ENCODE data around the gene SIGLEC8.
"Not testable (repeated sequence)": the region's sequence is repeated elsewhere in the genome, so short reads cannot be mapped to it uniquely, and the experiment has no call there.

Gene SIGLEC8

DNA sequence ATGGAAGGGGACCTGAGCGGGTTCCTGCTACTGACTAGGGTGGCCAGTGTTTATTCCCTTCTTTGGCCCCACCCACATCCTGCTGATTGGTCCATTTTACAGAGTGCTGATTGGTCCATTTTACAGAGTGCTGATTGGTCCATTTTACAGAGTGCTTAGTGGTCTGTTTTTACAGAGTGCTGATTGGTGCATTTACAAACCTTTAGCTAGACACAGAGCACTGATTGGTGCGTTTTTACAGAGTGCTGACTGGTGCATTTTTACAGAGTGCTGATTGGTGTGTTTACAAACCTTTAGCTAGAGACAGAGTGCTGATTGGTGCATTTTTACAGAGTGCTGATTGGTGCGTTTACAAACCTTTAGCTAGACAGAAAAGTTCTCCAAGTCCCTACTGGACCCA, 10.7 kb downstream of the SIGLEC8 start:
- not testable (repeated sequence) for DNase-seq (ENCODE audit: low read depth)

DNA sequence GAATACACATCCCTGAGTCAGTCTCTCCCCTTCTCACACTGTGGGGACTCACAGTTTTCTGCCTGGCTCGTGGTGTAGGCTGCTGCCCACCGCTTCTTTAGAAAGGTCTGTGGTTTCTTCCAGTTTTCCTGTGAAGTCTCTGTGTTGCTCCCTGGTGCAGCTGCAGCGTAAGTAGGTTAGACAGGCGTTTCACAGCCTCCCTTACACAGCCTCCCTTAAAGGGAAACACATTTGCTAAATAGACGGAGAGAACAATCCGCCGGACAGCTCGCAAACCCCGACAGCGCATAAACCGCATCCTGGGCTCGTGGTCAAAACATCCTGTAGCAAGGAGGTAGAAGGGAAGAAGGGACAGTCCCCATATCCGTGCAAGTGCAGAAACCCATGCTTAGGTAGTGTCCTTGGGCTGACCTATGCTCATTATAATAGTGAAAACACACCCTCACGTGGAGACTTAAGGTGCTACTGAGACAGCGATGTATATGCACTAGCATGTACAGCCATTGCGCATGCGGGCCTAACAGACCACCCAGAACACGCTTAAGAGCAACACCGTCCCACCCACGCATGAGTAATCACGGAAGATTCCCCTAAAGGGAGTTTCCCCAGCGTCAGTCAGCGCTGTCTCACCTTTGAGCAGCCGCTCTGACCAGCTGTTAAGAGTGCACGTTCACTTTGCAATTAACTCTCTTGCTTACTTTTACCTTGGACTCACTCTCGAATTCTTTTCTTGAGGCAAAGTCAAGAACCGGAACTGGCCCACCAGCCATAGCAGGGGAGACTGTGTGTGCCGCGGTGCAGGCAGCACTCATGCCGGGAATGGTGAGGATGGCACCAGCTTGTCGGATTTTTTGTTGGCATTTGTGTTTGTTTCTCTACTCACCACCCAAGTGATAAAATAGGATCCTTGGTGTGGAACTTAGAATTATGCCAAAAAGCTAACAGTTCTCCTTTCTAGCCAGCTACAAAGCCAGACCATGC, 16.6 kb downstream of the SIGLEC8 start:
- DNase-seq (ENCODE audit: low read depth) = peak; percentile 43

DNA sequence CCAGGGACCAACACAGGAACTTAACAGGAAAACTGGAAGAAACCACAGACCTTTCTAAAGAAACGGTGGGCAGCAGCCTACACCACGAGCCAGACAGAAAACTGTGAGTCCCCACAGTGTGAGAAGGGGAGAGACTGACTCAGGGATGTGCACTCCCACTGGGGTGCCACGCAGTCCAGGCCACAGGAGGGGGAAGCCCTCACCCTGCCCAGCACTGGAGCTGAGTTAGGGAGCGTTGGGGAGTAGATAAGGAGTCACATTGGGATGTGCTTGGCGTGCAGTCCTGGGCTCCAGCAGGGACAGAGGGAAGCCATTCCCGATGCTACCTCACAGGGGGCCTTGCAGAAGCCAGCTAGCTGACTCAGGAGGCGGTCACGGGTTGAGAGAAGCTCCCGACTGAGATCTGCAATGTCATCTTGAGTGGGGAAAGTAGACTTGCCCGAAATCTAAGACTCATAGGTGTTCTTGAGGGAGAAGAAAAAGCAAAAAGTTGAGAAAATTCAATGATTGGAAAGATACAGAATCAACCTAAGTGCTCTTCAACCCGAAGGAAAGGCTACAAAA, 17.3 kb downstream of the SIGLEC8 start:
- DNase-seq (ENCODE audit: low read depth) = no peak

DNA sequence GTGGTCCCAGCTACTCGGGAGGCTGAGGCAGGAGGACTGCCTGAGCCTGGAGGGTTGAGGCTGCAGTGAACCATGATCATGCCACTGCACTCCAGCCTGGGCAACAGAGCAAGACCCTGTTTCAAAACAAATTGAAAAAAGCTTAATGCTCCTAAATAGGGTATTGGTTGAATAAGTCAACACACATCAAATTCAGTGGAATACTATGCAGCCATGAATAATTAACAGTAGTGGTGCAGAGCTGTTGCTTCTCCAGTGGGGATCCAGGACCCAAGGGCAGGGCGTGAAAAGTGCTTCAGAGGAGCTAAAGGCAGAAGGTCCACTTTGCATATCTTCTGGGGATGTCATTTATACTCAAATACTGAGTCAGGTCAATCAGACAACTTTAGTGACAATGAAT, 18.2 kb downstream of the SIGLEC8 start:
- no peak for DNase-seq (ENCODE audit: low read depth)

DNA sequence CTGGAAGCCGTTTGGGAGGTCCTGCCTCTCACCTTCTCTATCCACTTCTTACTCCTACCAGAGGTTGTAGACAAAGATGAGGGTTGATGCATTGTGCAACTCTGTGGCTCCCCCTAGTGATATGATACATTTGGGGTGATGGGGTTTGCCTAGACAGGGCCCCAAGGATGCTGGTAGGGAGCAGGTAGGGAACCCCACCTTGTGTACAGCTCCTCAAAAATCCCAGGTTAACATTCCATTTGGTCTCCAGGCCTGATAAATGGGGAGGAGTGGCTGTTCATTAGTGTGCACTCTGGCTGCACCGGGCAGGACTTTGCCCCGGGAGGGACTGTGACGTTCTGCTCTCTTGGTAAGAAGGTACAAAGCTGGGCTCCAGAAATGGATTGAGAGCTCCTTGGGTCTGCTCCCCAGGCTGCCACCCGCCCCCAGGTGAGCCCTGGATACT, 19.2 kb downstream of the SIGLEC8 start:
- no peak for DNase-seq (ENCODE audit: low read depth)

DNA sequence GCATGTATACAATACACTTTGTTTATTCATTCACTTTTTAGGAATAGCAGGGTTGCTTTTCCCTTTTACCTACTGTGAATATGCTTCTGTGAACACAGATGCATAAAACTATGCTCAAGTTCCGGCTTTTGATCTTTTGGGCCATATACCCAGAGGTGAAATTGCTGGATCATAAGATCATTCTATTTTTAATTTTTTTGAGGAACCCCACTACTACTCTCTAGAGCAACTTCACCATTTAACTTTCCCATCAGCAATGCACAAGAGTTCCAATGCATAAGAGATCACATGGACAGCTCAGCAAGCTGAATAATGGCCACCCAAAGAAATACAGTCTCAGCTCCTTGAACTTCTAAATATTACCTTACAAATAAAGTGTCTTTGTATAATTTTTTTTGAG, 23.8 kb downstream of the SIGLEC8 start:
- no peak for DNase-seq (ENCODE audit: low read depth)

DNA sequence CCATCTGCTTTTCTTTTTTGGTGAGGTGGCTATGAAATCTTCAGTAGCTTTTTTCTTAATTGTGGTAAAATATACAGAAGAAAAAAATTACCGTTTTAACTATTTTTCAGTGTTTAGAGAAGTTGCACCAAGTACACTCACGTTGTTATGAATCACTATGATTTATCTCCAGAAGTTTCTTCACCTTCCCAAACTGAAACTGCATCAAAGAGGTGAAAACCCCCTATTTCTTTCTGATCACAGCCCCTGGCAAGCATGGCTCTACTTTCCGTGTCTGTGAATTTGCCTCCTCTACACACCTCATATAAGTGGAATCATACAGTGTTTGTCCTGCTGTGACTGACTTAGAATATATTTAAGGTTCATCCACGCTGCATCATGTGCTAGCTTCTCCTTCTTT, 25.2 kb downstream of the SIGLEC8 start:
- DNase-seq (ENCODE audit: low read depth) = no peak

DNA sequence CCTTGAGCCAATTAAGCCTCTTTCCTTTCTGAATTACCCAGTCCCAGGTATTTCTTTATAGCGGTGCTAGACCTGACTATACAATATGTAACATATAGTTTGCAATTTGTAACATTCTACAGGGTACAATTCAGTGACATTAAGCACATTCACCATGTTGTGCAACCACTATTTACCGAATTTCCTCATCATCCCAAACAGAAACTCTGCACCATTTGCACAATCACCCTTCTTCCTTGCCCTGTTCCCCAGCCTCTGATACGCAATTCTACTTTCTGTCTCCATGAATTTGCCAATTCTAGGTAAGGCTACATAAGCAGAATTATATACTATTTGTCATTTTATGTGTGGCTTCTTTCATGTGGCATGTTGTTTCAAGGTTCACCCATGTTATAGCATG, 27.1 kb downstream of the SIGLEC8 start:
- DNase-seq (ENCODE audit: low read depth) = no peak

DNA sequence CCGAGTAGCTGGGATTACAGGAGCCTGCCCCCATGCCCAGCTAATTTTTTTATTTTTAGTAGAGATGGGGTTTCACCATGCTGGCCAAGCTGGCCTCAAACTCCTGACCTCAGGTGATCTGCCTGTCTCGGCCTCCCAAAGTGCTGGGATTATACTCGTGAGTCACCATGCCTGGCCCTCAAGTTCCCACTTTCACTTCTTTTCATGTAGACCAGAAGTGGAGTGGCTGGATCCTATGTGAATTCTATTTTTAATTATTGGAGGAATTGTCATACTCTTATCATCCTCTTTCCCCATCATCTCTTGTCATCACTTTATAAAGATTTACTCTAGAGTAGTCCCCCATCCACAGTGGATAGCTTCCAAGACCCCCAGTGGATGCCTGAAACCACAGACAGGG, 28.0 kb downstream of the SIGLEC8 start:
- no peak for DNase-seq (ENCODE audit: low read depth)

DNA sequence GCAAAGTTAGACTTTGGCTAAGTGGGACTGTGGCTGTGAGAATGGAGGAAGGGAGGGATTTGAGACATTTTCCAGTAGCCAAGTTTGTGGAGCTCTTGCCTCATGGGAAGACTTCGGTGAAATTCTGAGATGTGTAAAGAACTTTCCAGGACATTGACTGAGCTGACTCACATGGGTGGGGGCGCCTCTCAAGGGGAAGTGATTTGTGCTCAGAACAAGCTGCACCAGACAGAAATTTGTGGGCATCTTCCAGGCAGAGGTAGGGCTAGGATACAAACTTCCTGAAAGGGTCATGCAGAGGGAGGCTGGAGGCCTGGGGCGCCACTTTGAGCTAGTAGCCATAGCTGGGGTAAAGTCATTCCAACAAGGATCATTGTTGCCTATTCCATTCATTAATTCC, 31.1 kb downstream of the SIGLEC8 start:
- DNase-seq (ENCODE audit: low read depth) = no peak

DNA sequence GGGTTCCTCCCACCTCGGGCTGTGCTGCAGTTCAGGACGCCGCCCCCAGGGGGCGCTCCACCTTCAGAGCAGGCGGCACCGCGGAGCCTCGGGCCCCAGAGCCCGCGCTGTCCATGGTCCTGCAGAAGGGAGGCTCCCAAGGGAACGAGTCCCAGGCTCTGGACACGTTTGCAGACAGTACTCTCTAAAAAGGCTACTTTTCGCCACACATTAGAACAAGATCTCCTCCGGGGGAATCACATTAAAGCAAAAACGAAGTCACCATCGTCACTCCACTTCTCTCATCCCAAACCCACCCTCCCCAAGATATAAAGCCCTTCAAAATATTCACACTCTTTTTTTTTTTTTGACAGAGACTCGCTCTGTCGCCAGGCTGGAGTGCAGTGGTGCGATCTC, 36.2 kb downstream of the SIGLEC8 start:
- peak; percentile 59 for DNase-seq (ENCODE audit: low read depth)

DNA sequence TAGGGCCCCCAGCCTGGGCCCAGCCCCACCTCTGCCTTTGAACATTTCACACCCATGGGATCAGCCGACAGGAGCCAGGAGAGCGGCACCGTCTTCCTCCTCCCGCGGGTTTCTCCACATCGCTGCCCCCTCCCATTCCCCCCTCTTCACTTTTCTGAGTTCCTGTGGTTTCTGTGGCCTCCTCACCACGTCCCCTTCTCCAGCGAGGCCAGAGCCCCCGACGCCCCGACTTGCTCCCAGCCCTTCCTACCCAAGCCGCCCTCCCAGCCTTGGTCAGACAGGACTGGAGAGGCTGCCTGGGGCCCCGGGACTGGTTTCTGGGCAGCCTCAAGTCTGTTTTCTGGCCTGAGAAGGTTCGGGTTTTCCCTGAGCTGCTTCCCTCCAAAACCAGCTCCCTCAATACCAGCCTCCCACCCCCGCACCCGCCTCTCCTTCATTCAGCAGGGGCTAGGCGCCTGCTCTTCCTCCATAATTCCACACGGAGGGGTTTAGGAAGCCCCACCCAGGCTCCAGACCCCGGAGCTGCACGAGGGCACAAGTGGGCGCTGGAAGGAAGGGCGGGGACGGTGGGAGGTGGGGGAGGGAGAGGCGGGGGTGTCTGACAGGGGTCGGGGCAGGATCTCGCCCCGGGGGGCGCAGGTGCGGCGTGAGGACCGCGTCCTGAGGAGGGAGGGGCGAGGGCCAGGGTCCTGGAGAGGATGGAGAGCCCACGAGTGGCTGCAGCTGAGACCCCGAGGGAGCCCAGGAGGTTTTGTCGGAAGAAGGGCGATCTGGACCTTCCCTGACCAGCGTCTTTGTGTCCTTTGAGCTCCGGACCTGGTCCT, 36.8 kb downstream of the SIGLEC8 start:
- no peak for DNase-seq (ENCODE audit: low read depth)

DNA sequence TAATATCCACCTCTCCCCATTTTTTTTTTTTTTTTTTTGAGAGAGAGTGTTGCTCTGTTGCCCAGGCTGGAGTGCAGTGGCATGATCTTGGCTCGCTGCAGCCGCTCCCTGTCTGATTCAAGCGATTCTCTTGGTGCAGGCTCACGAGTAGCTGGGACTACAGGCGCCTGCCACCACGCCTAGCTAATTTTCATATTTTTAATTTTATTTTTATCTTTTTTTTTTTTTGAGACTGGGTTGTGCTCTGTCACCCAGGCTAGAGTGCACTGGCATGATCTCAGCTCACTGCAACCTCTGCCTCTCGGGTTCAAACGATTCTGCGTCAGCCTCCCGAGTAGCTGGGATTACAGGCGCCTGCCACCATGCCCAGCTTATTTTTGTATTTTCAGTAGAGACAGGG, 37.7 kb downstream of the SIGLEC8 start:
- not testable (repeated sequence) for DNase-seq (ENCODE audit: low read depth)

DNA sequence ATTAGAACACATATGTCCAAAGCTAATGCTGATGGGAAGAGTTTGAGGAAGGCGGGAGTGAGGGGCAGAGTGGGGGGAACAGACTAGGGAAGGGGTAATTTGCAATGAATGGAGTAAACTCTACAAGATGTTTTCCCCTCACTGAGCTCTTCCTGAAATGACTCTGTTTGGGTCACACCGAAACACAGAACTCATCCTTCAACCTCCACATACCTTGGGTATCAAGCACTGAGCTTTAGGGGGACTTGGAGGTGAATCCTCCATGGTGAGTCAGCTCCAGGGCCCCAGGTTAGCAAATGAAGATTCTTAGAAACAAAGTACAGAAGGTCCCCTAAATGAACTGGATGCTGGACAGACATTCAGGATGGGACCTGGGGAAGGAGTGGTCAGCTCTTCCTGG, 39.5 kb downstream of the SIGLEC8 start:
- DNase-seq (ENCODE audit: low read depth) = no peak

DNA sequence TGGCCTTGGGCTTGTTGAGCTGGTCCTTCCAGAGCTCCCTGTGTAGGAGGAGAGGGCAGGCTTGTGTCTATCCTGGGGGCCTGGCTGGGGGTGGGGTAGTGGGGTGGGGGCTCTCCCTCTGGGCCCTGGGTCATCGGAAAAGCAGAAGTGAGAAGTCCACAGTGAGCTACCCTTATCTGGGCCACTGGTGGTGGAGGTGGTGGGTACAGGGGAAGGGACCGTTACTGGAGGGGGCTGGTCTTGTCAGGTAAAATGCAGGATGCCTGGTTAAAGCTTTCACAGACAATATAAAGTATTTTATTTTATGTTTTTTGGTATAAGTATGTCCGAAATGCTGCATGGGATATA, 40.5 kb downstream of the SIGLEC8 start:
- DNase-seq (ENCODE audit: low read depth) = no peak

DNA sequence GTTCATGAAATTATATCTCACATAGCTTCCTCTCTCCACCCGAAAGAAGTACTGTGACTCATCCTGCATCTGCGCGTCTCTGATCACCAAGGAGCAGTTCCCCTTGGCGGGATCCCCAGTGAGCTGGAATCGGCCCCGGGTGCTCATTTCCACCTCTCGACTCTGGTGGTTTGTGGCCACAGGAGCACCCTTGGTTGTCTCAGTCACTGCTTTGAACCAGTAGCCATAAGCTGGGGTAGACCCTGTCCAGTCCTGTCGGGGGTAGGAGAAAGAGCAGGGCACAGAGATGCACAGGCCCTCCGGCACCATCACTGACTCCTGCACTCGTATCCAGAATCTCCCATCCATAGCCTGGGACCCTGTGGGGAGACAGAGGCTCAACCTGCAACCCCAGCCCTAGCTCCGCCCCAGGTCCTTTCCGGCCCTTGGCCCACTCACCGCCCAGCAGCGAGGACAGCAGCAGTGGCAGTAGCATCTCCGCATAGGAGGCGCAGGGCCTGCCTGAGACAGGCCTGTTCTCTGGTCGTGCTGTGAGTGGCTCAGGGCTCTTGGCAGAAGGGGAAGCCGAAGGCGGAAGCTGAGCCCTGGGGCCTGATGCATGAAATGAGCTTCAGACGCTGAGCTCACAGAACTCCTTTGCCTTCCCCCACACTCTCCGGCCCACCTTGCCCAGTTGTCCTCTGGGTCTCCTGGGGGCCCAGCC, 41.0 kb downstream of the SIGLEC8 start, which contains the start of gene SIGLEC10:
Gene SIGLEC10, minus strand, starts transcription at position 536 of the 703 bp plus-strand sequence. Its CDS starts 61 bp downstream, at position 475.
- DNase-seq (ENCODE audit: low read depth) = no peak

DNA sequence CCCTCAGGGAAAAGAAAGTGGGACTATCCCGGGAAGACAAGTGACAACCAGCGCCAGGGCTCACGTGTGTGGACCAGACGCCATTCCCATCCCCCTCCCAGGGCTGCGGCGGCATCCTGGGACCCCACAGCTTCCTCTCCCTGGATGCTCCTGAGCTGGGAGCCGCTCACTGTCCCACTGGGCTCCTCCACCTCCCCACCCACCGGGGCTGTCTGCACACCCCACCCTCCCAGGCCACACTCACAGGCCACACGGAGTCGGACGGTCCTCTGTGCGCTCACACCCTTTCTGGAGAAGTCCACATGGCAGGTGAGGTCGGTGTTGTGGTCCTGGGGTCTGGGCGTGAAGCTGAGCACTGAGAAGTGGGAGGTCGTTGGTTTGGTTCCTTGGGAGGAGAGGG, 41.8 kb downstream of the SIGLEC8 start:
- not testable (repeated sequence) for DNase-seq (ENCODE audit: low read depth)

DNA sequence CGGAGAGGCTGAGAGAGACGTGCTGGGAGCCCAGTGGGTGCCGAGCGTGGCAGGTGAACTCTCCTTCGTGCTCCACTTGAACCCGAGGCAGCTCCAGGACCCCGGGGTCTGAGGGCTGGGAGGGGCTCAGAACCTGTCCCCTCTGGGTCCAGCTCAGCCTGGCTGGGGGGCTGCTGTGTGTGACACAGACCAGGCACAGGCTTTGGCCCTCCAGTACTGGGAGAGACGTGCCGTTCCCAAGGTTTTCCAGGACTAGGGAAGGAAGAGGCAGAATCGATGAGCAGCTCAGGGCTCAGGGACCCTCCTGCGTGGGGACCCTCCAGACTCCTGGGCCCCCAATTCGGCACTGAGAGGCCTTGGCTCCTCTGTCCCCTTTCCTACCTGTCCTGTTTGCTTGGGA, 43.1 kb downstream of the SIGLEC8 start:
- no peak for DNase-seq (ENCODE audit: low read depth)

DNA sequence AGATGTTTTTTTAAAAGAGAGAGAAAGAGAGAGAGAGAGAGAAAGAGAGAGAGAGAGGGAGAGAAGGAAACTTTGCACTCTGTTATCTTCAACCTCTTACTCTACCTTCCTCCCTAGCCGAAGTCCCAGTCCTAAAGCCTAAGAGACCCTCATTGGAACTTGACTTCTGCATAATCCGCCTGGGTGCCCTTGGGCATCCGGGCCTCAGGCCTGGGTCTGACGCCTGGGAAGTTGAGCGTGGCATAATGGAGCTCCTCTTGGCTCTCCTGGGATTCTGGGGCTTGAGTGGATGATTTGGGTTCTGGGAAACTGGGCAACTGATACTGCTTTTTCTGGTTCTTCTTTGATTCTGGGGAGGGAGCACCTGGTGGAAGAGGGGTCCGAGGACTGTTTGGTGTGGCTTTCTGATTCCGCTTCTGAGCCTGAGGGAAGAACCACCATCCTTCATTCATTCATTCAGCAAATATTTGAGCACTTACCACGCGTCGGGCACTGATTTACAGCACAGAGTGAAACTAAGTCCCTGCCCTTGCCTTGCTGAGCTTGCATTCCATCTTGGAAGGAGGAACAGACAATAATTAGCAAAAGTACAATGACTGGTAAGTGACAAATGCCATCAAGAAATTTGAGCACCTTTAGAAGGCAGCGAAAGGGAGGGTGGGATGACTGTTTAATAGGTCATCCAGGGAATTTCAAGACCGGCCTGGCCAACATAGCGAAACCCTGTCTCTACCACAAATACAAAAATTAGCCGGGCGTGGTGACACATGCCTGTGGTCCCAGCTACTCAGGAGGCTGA, 47.1 kb downstream of the SIGLEC8 start:
- no peak for DNase-seq (ENCODE audit: low read depth)

DNA sequence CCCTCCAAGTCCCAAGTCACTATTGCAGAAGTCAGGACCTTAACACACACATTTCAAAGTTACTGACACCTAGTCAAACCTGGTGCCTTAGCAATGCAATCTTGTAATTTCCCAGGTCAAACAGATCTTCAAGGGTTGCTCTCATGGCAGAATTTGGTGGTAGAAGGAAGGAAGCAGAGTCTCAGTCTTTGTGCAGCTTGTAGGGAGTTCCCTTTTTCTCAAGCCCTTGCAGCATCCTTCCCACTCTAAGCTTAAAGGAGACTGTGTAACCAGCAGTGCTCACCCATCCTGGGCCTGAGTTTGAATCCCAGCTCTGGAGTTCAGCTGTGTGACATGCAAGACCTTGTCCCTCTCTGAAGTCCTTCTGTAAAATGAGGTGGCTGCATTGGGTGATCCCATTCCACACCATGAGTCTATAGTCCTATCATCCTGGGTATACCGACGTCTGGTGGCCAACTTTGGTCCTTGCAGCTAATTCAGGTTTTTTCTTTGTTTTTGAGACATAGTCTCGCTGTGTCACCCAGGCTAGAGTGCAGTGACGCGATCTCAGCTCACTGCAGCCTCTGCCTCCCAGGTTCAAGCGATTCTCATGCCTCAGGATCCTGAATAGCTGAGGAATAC, 50.6 kb downstream of the SIGLEC8 start:
- DNase-seq (ENCODE audit: low read depth) = no peak

DNA sequence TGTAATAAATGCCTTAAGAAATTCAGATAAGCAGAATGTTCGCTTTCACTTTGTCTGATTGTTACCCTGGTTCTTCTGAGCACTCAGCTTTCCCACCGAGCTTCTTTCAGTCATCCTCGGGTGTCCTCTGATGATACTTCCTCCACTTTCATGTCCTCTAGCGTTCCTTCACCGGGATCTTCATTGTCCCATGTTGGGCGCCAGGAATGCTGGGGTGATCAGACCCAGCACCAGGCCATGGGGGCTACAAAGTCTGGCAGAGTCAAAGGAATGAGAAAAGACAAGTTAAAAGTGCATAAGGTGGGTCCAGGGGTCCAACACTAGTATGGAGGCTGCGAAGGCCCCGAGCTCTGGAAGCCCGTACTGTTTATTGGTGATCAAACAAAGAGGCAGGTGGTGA, 56.1 kb downstream of the SIGLEC8 start:
- DNase-seq (ENCODE audit: low read depth) = no peak
